ENCODE data around the gene ZNF584. TPM values are rescaled to one million over a fixed set of nuclear protein-coding genes. Genes with fewer than 3 reads are reported as not detected.

Gene ZNF584
- total and polyA plus RNA-seq, 10 of the 15 experiments (the other 5 are each of a cell fraction or from before 2014, with no cell fraction given), result 2.0 to 10.7 (median 6.3) TPM

DNA sequence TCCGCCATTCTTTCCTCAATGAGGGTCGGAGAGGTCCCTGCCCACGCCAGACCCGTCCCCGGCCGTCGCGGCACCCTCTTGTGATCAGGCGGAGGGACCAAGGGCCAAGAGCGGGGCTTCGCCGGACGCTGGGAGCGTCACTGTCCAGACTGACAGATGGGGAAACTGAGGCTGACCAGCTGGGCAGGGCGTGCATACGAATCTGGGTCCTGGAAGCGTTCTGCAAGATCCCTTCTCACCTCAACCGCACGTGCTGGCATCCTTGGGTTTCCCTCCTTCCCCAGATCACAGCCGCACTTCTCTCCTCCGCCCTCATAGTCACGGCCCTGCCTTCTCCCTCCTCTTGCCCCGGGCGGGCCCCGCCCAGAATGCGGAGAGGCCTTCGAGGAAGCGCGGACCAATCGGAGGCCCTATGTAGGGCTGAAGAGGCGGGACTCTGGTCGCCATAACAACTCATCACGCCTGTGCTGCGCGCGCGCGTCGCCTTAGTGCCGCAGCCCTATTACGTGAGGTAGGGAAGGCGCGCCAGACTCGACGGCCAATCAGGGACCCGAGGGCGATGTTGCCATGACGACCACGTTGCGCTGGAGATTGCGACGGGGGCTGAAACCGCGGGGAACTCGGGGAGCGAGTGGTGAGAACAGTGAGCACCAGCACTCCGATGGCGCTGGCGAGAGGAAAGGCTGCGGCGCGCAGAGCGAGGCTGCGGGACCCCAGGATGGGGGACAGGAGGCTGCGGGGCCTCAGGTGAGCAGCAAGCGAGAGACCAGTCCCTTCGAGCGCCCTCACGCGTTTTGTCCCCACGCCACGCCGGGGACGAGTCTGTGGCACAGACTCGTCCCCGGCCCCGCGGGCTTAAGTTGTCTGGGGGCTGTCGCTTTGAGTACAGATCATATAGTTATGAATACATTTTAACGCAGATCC lies 7.3 kb upstream of the ZNF584 start (continued):
- TF ChIP-seq, protein P1, sequence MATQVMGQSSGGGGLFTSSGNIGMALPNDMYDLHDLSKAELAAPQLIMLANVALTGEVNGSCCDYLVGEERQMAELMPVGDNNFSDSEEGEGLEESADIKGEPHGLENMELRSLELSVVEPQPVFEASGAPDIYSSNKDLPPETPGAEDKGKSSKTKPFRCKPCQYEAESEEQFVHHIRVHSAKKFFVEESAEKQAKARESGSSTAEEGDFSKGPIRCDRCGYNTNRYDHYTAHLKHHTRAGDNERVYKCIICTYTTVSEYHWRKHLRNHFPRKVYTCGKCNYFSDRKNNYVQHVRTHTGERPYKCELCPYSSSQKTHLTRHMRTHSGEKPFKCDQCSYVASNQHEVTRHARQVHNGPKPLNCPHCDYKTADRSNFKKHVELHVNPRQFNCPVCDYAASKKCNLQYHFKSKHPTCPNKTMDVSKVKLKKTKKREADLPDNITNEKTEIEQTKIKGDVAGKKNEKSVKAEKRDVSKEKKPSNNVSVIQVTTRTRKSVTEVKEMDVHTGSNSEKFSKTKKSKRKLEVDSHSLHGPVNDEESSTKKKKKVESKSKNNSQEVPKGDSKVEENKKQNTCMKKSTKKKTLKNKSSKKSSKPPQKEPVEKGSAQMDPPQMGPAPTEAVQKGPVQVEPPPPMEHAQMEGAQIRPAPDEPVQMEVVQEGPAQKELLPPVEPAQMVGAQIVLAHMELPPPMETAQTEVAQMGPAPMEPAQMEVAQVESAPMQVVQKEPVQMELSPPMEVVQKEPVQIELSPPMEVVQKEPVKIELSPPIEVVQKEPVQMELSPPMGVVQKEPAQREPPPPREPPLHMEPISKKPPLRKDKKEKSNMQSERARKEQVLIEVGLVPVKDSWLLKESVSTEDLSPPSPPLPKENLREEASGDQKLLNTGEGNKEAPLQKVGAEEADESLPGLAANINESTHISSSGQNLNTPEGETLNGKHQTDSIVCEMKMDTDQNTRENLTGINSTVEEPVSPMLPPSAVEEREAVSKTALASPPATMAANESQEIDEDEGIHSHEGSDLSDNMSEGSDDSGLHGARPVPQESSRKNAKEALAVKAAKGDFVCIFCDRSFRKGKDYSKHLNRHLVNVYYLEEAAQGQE (IDR thresholded peaks at IDR 0.05; ENCODE audit: low read depth, low read length), result no peak
- TF ChIP-seq, protein P2, sequence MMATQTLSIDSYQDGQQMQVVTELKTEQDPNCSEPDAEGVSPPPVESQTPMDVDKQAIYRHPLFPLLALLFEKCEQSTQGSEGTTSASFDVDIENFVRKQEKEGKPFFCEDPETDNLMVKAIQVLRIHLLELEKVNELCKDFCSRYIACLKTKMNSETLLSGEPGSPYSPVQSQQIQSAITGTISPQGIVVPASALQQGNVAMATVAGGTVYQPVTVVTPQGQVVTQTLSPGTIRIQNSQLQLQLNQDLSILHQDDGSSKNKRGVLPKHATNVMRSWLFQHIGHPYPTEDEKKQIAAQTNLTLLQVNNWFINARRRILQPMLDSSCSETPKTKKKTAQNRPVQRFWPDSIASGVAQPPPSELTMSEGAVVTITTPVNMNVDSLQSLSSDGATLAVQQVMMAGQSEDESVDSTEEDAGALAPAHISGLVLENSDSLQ (IDR thresholded peaks at IDR 0.05), result peak; percentile 73
- TF ChIP-seq, protein P3, sequence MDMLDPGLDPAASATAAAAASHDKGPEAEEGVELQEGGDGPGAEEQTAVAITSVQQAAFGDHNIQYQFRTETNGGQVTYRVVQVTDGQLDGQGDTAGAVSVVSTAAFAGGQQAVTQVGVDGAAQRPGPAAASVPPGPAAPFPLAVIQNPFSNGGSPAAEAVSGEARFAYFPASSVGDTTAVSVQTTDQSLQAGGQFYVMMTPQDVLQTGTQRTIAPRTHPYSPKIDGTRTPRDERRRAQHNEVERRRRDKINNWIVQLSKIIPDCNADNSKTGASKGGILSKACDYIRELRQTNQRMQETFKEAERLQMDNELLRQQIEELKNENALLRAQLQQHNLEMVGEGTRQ (IDR thresholded peaks at IDR 0.05; ENCODE audit: borderline replicate concordance, low read depth, low read length), result no peak
- TF ChIP-seq CHD4 (IDR thresholded peaks at IDR 0.05), result no peak
- peak in 1 of 2 experiments; percentile 33; a peak in 1 of 4 replicates for TF ChIP-seq CEBPB (IDR thresholded peaks at IDR 0.05; ENCODE audit: borderline replicate concordance in 1 of 2, low read depth in 2 of 2, low read length in 2 of 2)
- TF ChIP-seq RUNX3 (IDR thresholded peaks at IDR 0.05; ENCODE audit: low read length), result peak; percentile 62
- no peak for TF ChIP-seq ZNF217 (IDR thresholded peaks at IDR 0.05)
- TF ChIP-seq, protein P4, sequence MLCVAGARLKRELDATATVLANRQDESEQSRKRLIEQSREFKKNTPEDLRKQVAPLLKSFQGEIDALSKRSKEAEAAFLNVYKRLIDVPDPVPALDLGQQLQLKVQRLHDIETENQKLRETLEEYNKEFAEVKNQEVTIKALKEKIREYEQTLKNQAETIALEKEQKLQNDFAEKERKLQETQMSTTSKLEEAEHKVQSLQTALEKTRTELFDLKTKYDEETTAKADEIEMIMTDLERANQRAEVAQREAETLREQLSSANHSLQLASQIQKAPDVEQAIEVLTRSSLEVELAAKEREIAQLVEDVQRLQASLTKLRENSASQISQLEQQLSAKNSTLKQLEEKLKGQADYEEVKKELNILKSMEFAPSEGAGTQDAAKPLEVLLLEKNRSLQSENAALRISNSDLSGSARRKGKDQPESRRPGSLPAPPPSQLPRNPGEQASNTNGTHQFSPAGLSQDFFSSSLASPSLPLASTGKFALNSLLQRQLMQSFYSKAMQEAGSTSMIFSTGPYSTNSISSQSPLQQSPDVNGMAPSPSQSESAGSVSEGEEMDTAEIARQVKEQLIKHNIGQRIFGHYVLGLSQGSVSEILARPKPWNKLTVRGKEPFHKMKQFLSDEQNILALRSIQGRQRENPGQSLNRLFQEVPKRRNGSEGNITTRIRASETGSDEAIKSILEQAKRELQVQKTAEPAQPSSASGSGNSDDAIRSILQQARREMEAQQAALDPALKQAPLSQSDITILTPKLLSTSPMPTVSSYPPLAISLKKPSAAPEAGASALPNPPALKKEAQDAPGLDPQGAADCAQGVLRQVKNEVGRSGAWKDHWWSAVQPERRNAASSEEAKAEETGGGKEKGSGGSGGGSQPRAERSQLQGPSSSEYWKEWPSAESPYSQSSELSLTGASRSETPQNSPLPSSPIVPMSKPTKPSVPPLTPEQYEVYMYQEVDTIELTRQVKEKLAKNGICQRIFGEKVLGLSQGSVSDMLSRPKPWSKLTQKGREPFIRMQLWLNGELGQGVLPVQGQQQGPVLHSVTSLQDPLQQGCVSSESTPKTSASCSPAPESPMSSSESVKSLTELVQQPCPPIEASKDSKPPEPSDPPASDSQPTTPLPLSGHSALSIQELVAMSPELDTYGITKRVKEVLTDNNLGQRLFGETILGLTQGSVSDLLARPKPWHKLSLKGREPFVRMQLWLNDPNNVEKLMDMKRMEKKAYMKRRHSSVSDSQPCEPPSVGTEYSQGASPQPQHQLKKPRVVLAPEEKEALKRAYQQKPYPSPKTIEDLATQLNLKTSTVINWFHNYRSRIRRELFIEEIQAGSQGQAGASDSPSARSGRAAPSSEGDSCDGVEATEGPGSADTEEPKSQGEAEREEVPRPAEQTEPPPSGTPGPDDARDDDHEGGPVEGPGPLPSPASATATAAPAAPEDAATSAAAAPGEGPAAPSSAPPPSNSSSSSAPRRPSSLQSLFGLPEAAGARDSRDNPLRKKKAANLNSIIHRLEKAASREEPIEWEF (IDR thresholded peaks at IDR 0.05; ENCODE audit: insufficient replicate concordance, low read depth, low read length), result no peak
- TF ChIP-seq POLR2AphosphoS2 (IDR thresholded peaks at IDR 0.05; ENCODE audit: low read depth, low read length), result peak; percentile 58; the same call in 1 of the 2 replicates
- TF ChIP-seq SUZ12 (IDR thresholded peaks at IDR 0.05; ENCODE audit: unreplicated experiment), result no peak
- TF ChIP-seq JUND (IDR thresholded peaks at IDR 0.05; ENCODE audit: low read depth, low read length), result no peak
- TF ChIP-seq ZBED1 (IDR thresholded peaks at IDR 0.05; ENCODE audit: borderline replicate concordance), result no peak
- no peak for TF ChIP-seq ASH2L (IDR thresholded peaks at IDR 0.05; ENCODE audit: borderline replicate concordance, low read depth)
- peak; percentile 74 for TF ChIP-seq RELA (IDR thresholded peaks at IDR 0.05; ENCODE audit: borderline replicate concordance, partially characterized antibody)
- peak; percentile 94 for TF ChIP-seq CREB1 (IDR thresholded peaks at IDR 0.05; ENCODE audit: low read depth)
